ENCODE results near the gene RNF41. TPM values are rescaled to one million over a fixed set of nuclear protein-coding genes. Genes with fewer than 3 reads are reported as not detected.

RNF41 gene
- total RNA-seq, 1 donor from 2014 or later = 68.9 TPM

GRCh38 chr12:56244494-56244893, 22.8 kb upstream of the RNF41 start:
- no peak for DNase-seq (ENCODE audit: low spot score)

- no peak for DNase-seq (ENCODE audit: low spot score)
Measured at GRCh38 chr12:56243731-56244181, 22.0 kb upstream of the RNF41 start.

- DNase-seq (ENCODE audit: low spot score) = no peak
Measured at GRCh38 chr12:56242986-56243385, 21.3 kb upstream of the RNF41 start.

GRCh38 chr12:56241424-56242303, 19.9 kb upstream of the RNF41 start:
- DNase-seq (ENCODE audit: low spot score) = no peak

- no peak for DNase-seq (ENCODE audit: low spot score)
Measured at GRCh38 chr12:56237552-56237951, 15.8 kb upstream of the RNF41 start.

- no peak for DNase-seq (ENCODE audit: low spot score)
Measured at GRCh38 chr12:56236985-56237384, 15.3 kb upstream of the RNF41 start.

- no peak for DNase-seq (ENCODE audit: low spot score)
Measured at GRCh38 chr12:56236091-56236490, 14.4 kb upstream of the RNF41 start.

- DNase-seq (ENCODE audit: low spot score) = no peak
Measured at GRCh38 chr12:56234746-56235436, 13.2 kb upstream of the RNF41 start.

GRCh38 chr12:56231184-56231582, 9.5 kb upstream of the RNF41 start:
- no peak for DNase-seq (ENCODE audit: low spot score)

GRCh38 chr12:56230432-56231183, 8.9 kb upstream of the RNF41 start:
- no peak for DNase-seq (ENCODE audit: low spot score)

- DNase-seq (ENCODE audit: low spot score) = no peak
Measured at GRCh38 chr12:56229916-56230431, 8.3 kb upstream of the RNF41 start, which contains the start of gene SLC39A5. SLC39A5 (plus strand) TSS chr12:56230051; CDS start chr12:56231275, 1,224 bp downstream.

- no peak for DNase-seq (ENCODE audit: low spot score)
Measured at GRCh38 chr12:56229082-56229481, 7.4 kb upstream of the RNF41 start.

GRCh38 chr12:56224954-56225353, 3.2 kb upstream of the RNF41 start:
- no peak for DNase-seq (ENCODE audit: low spot score)

- peak; percentile 99 for DNase-seq (ENCODE audit: low spot score)
Measured at GRCh38 chr12:56224102-56224701, 2.5 kb upstream of the RNF41 start, which contains the start of gene NABP2. NABP2 (plus strand) TSS chr12:56224342; CDS start chr12:56224857, 515 bp downstream.

- DNase-seq (ENCODE audit: low spot score) = no peak
Measured at GRCh38 chr12:56223571-56224101, 1.9 kb upstream of the RNF41 start.

GRCh38 chr12:56222531-56222895, 791 bp upstream of the RNF41 start:
- DNase-seq (ENCODE audit: low spot score) = no peak

- peak; percentile 91 for DNase-seq (ENCODE audit: low spot score)
Measured at GRCh38 chr12:56221232-56221756, 428 bp downstream of the RNF41 start.

GRCh38 chr12:56220611-56221231, 1.0 kb downstream of the RNF41 start:
- no peak for DNase-seq (ENCODE audit: low spot score)

GRCh38 chr12:56219840-56220239, 1.9 kb downstream of the RNF41 start:
- no peak for DNase-seq (ENCODE audit: low spot score)

GRCh38 chr12:56216461-56216860, 5.3 kb downstream of the RNF41 start:
- no peak for DNase-seq (ENCODE audit: low spot score)
